DLD1 (cell line): ENCODE results near the gene TNFRSF17.
"Not testable (repeated sequence)": the region's sequence is repeated elsewhere in the genome, so short reads cannot be mapped to it uniquely, and the experiment has no call there.

Experiments
- in situ Hi-C: cut with HindIII; loops from 2 replicates; pipeline ENCODE4 v1.10.0; 2017; ENCODE audit warnings: low sequenced_read_pairs

Gene TNFRSF17

DNA sequence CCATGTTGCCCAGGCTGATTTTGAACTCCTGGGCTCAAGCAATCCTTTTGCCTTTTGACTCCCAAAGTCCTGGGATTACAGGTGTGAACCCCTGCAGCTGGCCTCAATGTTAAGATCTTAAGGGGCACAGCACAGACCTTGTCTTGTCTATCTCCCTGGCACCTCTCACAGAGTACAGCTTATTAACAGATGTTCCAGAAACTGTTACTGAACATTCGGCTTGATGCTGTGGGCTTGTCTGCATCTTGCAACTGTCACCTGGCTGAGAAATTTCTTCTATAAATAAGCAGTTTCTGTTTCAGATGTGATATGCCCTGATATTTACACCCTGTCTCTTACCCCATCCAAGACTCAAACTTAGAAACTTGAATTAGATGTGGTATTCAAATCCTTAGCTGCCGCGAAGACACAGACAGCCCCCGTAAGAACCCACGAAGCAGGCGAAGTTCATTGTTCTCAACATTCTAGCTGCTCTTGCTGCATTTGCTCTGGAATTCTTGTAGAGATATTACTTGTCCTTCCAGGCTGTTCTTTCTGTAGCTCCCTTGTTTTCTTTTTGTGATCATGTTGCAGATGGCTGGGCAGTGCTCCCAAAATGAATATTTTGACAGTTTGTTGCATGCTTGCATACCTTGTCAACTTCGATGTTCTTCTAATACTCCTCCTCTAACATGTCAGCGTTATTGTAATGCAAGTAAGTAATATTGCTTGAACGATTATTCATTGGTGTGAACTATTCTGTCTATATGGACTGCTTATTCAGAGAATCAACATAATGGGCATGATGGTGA lies at the start of gene TNFRSF17:
TSS of gene TNFRSF17 (plus strand) at position 450 of the 791 bp plus-strand sequence. CDS start at position 565, 115 bp downstream.
- in situ Hi-C loops: no loop called here

DNA sequence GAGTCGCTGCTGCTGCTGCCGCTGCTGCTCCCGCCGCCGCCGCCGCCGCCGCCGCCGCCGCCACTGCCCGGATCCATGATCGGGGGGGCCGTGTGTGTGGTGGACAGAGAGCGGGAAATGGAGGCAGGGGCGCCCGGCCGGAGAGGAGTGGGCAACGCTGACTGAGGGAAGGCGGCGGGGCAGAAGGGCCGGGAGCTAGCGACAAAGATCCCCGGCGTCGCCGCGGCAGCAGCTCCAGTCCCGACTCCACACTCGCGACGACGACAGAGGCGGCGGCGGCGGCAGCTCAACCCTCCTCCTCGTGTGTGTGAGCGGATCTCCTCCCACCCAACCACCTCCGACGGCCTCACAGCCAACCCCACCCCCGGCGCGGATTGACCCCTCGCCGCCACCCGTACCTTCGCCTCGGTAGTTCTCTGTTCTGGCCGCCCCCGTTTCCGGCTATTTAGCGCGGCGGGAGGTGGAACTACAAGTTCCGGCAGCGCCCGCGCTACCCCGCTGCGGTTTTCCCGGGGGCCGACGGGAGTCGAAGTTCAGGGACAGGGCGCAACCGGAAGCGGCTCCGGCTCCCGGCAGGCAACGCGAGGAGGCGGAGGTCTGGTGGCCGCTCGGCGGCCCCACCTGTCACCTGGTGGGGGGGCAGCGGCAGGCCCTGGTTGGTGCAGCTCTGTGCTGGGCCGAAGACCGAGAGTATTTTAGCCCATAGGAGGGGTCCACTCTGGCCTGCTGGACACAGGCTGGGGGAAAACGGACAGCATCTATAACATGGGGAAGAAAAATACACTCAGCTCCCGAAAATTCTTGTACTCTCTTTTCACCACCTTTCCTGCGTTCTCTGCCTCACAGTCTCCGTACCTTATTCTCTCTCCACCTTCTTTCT lies 49.1 kb upstream of the TNFRSF17 start, which contains the start of gene GSPT1:
TSS of gene GSPT1 (minus strand) at position 313 of the 880 bp plus-strand sequence. CDS start at position 77, 236 bp downstream.
- in situ Hi-C loops: no loop called here

DNA sequence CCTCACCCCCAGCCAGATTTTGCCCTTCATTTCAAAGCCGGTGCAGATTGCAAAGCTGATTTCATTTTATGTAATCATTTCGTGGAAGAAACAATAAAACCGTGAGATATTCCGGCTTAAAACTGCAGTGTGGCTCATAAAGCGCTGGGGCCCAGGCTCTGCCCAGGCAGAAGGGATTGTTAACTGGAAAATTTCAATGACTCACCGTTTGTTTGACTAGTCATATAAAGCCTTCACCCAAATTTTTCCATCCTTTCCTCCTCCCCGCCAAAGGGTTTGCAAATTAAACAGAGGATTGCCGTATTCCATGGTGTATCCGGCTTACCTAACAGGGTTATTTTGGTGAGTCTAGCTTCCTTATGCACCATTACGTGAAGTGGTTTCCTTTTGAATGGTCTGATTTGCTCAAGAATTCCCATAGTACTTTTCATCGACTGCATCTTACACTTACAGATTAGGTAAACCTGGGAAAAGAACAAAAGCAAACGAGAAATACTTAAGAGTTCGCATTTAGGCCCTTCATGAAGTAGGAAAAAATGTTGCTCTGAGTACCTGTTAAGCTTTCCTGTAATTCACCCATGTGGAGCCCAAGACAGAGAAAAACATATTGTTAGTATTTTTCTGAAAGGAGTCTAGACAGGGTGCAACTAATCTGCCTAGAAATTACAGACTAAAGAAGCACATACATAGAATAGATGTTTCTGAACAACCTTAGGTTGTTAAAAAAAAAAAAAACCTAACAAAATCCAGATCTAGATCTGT lies 48.3 kb upstream of the TNFRSF17 start:
- in situ Hi-C loops: no loop called here

DNA sequence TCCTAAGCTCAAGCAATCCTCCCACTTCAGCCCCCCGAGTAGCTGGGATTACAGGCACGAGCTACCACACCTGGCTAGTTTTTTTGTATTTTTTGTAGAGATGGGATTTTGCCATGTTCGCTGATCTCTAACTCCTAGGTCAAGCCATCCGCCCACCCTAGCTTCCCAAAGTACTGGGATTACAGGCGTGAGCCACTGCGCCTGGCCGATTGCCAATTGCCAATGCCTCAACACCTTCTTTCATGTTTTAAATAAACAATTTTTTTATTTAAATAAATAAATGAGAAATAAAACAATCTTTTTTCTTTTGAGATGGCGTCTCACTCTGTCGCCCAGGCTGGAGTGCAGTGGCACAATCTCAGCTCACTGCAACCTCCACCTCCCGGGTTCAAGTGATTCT lies 41.0 kb upstream of the TNFRSF17 start:
- in situ Hi-C loops: not testable (repeated sequence)

DNA sequence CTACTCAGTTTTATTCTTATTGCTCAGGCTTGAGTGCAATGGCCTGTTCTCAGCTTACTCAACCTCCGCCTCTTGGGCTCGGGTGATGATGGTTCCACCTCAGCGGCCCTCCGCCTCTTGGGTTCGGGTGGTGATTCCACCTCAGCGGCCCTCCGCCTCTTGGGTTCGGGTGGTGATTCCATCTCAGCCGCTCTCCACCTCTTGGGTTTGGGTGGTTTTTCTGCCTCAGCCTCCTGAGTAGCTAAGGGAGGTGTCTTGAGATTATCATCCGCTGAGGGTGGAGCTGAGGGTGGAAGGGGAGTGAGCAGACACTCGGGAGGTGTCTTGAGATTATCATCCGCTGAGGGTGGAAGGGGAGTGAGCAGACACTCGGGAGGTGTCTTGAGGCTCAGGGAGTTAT lies 37.7 kb upstream of the TNFRSF17 start:
- in situ Hi-C loops: not testable (repeated sequence)

DNA sequence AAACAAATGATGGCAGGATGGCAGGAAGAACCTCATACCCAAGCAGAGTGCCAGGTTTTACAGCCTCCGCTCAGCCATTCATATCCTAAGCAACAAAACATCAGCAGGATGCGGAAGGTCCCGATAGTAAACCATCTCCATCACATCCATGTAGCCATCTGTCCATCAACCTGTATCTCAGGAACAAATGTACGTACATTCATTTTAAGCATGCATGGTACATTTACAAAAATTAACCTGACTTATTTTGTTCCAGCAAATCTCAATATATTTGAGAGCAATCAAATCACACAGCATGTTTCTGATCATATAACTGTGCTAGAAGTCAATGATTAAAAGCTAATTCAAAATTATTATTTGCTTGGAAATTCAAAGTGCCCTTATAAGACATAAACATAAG lies 23.1 kb upstream of the TNFRSF17 start, which contains the start of gene NPIPB2:
TSS of gene NPIPB2 (minus strand) at position 101 of the 400 bp plus-strand sequence. CDS start at position 101, 0 bp downstream.
- in situ Hi-C loops: not testable (repeated sequence)

DNA sequence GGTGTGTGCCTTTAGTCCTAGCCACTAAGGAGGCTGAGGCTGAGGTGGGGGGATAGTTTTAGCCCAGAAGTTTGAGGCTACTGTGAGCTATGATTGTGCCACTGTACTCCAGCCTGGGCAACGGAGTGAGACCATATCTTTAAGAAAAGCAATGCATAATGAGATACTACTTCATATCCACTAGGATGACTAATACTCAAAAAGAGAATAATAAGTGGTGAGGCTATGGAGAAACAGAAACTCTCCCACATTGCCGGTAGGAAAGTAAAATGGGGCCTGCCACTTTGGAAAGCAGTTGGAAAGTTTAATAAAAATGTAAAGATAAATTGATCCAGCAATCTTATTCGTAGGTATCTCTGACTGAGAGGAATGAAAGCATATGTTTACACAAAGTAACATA lies 18.6 kb upstream of the TNFRSF17 start:
- in situ Hi-C loops: no loop called here

DNA sequence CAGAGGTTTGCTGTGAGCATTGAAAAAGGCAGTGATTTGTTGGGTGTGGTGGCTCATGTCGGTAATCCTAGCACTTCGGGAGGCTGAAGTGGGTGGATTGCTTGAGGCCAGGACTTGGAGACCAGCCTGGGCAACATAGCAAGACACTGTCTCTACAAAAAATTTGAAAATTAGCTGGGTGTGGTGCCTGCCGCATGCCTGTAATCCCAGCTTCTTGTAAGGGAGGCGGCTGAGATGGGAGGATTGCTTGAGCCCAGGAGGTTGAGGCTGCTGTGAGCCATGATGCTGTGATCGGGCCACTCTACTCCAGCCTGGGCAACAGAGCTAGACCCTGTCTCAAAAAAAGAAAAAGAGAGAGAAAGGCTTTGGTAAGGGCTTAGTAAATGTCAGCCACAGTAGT lies 16.2 kb upstream of the TNFRSF17 start:
- in situ Hi-C loops: no loop called here

DNA sequence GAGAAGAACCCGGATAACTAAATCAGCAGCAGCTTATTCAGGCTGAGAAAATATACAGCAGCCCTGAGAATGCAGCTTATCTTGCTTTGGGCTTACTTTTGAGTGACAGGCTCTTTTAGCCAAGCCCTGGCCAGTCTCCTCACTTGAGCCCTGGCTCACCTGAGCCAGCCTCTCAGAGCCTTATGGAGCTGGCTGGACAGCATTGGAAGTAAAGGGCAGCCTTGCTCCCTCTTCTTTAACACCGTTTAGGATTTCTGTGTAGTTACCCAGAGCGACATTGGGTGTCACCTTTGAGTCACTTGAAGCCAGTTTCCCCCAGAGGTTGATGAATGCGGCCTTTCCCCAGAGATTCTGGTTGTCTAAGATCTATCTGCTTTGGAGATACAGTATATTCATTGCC lies 15.5 kb upstream of the TNFRSF17 start:
- in situ Hi-C loops: no loop called here

DNA sequence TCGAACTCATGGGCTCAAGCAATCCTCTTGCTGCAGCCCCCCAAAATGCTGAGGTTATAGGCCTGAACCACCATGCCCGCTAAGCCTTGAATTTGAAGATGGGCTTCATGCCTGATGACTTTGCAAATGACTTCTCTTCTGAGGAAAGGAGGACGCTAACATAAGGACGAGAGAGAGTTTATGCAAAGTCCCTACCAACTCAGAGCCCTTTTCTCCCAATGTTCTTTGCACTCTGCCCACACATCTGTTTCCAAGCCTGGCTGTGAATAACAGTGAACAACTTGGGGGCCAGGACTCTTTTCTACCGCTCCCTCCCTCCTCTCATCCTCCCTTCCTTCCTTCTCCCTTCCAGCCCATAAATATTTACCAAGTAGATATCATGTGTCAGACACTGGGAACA lies 14.6 kb upstream of the TNFRSF17 start:
- in situ Hi-C loops: no loop called here

DNA sequence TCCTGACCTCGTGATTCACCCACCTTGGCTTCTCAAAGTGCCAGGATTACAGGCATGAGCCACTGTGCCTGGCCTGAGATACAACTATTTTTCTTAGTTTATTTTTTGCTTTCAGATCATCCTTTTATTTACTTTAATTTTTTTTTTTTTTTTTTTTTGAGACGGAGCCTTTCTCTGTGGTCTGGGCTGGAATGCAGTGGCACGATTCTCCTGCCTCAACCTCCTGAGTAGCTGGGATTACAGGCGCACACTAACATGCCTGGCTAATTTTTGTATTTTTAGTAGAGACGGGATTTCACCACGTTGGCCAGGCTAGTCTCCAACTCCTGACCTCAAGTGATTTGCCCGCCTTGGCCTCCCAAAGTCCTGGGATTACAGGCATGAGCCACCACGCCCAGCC lies 11.4 kb upstream of the TNFRSF17 start:
- in situ Hi-C loops: not testable (repeated sequence)

DNA sequence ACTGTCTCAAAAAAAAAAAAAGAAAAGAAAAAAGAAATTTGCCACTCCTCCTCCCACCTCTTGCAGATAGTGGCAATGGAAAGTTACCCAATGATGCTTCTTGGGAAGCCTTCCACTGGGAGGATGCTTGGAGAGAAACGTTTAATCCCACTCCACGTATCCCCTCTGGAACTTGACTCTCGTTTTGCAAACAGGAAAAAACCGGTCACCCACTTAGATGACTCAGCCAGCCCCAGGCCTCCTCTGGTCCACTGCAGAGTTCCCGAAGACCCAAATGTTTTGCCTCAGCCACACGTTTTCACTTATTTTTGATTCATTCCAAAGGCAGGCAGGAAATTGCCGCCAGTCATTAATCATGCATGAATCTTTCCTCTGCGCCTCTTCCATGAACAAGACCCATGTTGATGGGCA lies 9.3 kb upstream of the TNFRSF17 start:
- in situ Hi-C loops: no loop called here

DNA sequence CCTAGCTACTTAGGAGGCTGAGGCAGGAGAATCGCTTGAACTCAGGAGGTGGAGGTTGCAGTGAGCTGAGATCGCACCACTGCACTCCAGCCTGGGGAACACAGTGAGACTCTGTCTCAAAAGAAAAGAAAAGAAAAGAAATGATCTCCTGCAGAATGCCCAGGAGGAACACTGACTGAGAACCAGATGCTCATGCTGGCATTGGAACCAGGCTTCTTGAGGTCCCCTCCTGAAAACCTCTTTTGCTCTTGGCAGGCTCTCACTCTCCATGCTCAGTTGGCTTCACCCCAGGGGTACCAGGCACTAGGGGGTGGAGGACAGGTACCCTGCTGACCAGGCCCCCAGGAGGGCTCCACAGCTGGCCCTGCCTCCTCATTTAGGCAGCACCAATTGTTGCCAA lies 8.5 kb upstream of the TNFRSF17 start:
- in situ Hi-C loops: no loop called here

DNA sequence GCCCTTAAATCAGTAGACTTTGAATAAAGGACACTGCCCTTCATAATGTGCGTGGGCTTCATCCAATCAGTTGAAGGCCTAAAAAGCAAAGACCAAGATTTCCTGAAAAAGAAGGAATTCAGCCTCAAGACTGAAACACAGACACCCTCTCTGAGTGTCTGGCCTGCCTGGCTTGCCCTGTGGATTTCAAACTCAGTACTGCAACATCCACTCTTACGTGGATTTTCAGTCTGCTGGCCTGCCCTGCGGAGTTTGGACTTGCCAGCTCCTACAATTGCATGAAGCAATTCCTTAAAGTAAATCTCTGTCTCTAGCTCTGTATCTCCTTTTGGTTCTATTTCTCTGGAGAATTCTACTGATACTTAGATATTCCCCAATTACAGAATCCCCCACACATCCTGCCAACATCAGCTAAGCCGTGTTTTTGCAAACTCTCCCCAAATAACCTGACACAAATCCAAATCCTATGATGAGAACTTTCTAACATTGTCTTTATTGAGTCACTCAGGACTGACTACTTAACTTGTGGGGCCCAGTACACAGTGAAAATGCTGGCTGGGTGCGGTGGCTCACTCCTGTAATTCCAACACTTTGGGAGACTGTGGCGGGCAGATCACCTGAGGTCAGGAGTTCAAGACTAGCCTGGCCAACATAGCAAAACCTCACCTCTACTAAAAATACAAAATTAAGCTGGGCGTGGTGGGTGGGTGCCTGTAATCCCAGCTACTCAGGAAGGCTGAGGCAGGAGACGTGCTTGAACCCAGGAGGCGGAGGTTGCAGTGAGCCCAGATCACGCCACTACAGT lies 7.2 kb upstream of the TNFRSF17 start:
- in situ Hi-C loops: no loop called here

DNA sequence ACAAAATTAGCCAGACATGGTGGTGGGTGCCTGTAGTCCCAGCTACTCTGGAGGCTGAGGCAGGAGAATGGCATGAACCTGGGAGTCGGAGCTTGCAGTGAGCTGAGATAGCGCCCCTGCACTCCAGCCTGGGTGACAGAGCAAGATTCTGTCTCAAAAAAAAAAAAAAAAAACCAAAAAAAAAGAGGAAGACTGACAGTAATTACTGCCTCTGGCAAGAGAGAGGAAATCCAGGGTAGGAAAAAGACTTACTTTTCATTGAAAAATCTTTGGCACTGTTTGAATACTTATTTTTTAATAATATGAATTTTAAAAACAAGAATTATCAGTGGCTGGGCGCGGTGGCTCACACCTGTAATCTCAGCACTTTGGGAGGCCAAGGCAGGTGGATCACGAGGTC lies 2.6 kb upstream of the TNFRSF17 start:
- in situ Hi-C loops: not testable (repeated sequence)

DNA sequence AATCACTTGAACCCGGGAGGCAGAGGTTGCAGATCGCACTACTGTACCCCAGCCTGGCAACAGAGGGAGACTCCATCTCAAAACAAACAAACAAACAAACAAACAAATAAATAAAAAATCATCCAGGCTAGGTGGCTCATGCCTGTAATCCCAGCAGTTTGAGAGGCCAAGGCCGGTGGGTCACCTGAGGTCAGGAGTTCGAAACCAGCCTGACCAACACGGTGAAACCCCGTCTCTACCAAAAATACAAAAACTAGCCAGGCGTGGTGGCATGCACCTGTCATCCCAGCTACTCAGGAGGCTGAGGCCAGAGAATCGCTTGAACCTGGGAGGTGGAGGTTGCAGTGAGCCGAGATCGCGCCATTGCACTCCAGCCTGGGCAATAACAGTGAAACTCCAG lies 2.0 kb upstream of the TNFRSF17 start:
- in situ Hi-C loops: not testable (repeated sequence)

DNA sequence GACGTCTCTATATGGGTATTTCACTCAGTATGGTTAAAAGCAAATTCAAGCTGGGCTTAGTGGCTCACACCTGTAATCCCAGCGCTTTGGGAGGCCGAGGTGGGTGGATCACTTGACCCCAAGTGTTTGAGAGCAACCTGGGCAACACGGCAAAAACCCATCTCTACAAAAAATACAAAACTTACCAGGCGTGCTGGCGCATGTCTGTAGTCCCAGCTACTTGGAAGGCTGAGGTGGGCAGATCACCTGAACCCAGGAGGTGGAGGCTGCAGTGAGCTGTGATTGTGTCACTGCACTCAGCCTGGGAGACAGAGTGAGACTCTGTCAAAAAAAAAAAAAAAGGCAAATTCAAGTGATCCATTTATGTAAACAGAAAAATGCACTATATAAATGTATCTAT lies 1.3 kb upstream of the TNFRSF17 start:
- in situ Hi-C loops: no loop called here

DNA sequence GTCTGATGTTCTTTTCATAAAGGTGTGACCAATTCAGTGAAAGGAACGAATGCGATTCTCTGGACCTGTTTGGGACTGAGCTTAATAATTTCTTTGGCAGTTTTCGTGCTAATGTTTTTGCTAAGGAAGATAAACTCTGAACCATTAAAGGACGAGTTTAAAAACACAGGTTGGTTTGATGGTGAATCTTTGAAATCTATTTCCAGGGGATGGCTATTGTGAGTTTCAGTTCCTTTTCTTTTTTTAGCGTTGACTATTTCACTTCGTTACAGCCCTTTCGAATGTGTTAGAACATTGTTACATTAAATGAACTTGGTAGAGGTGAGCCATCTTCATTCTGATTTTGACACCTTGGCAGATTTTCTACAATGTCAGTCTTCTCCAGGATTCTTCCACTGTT lies 1.2 kb downstream of the TNFRSF17 start:
- in situ Hi-C loops: no loop called here

DNA sequence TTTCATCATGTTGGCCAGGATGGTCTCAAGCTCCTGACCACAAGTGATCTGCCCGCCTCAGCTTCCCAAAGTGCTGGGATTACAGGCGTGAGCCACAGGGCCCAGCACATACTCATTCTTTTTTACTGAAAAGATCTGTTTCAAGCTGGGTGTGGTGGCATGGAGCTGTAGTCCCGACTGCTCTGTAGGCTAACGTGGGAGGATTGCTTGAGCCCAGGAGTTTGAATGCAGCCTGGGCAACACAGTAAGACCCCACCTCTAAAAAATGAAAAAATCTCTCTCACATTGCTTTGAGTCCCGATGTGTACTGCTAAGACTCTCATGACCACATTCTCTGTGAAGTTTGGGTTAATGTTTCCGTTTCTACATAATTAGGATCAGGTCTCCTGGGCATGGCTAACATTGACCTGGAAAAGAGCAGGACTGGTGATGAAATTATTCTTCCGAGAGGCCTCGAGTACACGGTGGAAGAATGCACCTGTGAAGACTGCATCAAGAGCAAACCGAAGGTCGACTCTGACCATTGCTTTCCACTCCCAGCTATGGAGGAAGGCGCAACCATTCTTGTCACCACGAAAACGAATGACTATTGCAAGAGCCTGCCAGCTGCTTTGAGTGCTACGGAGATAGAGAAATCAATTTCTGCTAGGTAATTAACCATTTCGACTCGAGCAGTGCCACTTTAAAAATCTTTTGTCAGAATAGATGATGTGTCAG lies 2.3 kb downstream of the TNFRSF17 start:
- in situ Hi-C loops: no loop called here

DNA sequence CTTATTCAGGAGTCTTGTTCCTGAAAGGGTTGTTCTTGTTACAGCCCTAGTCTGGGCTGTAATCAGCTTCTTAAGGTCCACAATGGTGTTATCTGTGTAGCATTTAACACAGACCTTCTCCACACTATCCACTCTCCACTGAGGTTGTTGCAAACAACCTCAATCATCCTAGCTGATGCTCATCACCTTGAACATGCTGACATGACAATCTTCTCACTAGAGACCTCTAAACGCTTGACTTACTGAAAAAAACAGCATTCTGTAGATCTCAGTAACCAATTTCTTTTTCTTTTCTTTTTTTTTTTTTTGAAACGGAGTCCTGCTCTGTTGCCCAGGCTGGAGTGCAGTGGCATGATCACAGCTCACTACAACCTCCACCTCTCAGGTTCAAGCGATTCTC lies 3.6 kb downstream of the TNFRSF17 start:
- in situ Hi-C loops: no loop called here
